Fibroblast of skin of scalp (primary cell): ENCODE results near the gene MEGF6.
A peak's percentile ranks its signal among the peaks of the same experiment; 100 is the strongest.

Source experiments
- DNase-seq: peaks from one replicate; pipeline ENCODE4 v3.0.0-alpha.2; 2013

Gene MEGF6

DNA sequence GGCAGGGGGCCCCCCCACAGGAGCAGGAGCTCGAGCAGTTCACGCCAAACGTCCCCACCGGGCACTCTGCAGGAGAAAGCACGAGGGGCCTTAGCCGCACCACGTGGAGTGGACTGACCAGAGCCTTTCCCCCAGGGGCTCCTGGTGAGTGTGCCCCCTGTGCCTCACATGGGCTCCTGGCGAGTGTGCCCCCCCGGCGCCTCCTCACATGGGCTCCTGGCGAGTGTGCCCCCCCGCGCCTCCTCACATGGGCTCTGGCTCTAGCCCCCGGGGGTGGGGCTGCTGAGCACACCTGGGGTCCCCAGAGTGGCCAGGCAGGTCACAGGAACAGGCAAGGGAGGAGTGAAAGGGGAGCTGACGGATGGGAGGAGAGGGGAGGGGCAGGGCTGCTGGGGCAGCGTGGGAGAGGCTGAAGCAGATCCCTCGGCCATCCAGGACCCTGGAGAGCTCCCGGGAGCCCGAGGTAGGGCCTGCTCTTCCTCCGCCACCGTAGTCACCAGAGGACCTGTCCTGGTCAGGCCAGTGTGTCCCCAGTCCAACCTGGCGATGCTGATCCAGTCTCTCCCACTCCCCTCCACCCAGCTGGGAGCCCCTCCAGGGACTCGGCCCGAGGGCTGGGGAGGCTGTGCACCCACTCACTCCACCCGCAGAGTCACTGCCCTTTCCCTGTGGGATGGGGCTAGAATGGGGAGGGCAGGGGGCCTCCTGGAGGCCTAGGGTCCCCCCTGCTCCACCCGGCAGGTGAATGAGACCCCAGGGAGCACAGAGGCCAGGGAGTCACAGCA, 109.3 kb downstream of the MEGF6 start:
- peak; percentile 37 for DNase-seq

DNA sequence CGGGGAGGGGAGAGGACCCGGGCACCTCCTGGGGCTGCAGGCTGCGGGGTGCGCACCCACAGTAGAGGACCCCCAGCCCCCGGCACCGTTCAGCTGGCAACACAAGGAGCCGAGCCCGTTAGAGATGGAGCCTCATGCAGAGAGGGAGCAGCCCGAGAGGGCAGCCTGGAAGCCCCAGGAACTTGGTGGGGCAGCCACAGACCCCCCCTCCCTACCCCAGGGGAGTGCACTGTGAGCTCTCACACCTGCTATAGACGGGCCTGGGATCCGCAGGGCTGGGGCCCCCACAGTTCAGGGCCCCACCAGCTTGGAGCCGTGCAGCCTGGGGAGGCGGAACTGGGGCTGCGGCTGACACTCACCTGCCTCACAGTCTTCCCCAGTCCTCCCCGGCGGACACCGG, 109.9 kb downstream of the MEGF6 start:
- DNase-seq, result no peak

DNA sequence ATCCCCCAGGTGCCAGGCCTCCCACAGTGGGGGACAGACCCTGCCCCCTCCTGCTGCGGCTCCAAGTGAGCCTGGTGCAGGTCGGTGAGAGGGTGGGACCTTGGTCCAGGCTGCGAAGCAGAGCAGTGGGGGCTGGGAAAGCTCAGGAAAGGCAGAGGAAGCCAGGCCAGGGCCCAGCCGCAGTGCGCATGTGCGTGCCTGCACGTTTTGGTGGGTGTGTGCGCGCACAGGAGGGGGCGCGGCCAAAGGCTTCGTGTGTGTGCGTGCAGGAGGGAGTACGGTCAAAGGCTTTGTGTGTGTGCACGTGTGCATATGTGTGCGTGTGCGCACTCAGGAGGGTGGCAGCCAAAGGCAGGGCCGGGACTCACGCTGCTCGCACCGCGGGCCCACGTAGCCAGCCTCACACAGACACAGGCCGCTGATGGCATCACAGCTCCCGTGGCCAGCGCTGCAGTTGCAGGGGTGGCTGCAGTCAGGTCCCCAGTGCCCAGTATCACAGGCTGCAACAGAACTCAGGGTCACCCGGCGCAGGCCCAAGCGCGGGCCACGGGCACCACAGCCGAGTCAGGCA, 111.0 kb downstream of the MEGF6 start:
- no peak for DNase-seq

DNA sequence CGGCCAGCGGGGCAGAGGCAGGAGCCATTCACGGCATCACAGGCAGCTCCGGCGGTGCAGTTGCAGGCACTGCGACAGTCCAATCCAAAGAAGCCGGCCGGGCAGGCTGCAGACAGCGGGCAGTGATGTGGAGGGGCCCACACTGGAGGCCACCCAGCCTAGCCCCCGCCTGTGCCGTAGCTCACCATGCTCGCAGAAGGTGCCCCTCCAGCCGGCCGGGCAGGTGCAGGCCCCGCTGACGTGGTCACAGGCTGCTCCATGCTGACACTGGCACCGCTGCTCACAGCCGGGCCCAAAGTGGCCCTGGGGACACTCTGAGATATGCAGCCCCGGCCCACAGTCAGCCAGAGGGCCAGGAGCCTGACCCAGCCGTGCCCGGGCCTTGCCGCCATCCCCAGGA, 111.7 kb downstream of the MEGF6 start:
- DNase-seq, result no peak

DNA sequence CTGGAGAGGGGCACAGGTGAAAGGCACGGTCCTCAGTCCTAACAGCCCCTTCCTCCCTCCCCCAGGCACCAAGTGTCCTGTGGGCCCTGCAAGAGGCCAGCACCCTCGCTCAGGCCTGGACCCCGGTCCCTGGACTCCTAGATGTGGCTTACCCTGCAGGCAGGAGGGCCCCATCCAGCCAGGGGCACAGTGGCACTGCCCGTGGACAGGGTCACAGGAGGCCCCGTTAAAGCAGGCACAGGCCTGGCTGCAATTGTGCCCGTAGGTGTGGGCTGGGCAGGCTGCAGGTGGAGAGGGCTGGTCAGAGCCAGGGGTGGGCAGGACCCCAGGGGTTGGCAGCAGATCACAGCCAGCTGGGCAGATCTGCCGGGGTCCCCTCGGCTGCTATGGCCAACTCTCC, 112.3 kb downstream of the MEGF6 start:
- DNase-seq, result no peak

DNA sequence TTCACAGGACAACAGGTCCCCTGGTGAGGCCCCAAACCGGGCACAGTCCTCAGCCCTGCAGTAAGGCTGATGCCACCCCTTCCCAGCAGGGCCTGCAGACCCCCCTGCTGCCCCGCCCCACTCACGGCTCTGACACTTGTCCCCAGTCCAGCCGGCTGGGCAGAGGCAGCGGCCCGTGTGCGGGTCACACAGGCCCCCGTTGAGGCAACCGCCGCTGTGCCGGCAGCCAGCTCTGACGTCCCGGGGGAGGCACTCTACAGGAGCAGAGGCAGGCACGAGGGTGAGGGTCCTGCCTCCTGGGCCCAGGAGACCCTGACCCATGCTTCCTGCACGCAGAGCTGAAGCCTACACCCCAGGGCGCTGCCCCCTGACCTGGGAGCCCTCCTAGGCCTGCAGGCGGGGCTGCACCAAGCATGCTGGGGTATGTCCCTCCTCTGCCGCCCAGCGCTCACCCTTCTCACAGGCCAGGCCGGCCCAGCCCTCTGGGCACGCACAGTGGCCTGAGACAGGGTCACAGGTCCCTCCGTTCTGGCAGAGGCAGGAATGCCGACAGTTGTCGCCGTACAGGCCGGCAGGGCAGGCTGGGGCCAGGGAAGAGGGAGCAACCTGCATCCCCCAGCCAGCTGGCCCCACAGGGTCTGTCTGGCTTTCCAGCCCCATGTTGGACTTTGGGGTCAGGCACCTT, 112.9 kb downstream of the MEGF6 start:
- no peak for DNase-seq

DNA sequence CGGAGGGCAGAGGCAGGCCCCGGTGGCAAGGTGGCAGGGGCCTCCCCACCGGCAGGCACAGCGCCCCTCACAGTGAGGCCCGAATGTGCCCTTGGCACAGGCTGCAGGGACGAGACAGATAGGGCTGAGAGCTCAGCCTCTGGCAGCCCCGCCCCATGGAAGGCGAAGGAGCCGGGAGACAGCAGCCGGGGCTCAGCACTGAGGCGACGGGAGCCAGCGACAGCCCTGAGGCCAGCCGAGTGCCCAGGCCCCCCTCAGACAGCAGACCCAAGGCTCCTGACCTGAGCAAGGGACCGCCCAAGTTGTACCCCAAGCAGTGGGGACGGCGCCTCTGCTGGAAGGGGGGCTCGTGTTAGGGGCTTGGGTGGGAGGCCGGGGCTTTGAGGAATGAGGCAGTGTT, 113.8 kb downstream of the MEGF6 start:
- DNase-seq, result no peak

DNA sequence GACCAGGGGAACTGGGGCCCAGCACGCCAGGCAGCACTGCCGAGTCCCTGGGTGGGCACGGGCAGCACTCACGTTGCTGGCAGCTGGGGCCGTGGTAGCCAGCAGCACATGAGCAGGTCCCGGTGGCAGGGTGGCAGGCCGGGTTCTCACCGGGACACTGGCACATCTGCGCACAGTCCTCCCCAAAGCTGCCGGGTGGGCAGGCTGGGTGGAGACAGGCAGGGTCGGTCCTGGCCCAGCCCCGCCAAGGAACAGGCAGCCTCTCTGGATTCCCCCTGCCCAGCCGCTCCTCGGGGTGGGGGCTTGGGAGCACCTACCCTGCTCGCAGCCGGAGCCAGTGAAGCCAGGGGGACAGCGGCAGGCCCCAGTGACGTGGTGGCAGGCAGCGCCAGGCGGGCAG, 114.4 kb downstream of the MEGF6 start:
- DNase-seq, result no peak

DNA sequence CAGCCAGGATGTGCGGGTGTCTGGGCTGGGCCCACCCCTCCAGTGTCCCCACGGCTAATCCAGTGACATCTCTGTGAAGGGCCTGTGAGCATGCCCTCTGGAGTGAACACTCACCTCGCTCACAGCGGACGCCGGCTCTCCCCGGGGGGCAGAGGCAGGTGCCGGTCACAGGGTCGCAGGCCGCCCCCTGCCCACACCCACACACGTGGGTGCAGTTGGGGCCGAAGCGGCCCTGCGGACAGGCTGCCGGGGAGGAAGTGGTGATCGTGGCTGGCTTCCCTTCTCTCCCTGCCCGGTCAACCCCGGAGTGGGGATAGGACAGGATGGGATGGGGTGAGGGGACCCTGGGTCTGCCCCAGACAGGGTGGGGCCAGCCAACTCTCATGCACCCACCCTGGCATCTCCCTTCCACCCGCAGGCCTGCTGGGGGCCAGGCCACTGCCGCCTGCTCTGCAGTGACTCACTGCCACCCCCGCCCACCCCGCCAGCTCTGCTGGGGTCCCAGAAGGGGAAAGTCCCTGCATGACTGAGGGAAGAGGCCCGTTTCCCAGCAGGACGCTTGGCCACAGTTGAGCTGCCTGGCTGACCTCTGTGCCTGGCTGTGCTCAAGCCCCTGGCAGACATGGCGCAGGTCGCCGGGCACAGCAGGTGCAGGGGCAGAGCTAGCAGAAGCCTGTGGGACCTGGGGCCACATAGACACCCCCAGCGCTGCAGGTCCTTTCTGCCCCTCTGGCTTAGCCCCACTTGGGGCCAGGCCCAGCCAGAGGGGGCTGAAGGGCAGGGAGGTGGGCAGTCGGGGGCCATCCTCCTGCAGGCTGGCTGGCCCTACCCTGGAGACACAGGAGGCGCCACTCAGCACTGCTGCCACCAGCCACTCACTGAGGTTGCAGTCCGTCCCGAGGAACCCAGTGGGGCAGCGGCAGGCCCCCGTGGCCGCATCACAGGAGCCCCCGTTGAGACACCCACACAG, 115.2 kb downstream of the MEGF6 start:
- peak; percentile 56 for DNase-seq

DNA sequence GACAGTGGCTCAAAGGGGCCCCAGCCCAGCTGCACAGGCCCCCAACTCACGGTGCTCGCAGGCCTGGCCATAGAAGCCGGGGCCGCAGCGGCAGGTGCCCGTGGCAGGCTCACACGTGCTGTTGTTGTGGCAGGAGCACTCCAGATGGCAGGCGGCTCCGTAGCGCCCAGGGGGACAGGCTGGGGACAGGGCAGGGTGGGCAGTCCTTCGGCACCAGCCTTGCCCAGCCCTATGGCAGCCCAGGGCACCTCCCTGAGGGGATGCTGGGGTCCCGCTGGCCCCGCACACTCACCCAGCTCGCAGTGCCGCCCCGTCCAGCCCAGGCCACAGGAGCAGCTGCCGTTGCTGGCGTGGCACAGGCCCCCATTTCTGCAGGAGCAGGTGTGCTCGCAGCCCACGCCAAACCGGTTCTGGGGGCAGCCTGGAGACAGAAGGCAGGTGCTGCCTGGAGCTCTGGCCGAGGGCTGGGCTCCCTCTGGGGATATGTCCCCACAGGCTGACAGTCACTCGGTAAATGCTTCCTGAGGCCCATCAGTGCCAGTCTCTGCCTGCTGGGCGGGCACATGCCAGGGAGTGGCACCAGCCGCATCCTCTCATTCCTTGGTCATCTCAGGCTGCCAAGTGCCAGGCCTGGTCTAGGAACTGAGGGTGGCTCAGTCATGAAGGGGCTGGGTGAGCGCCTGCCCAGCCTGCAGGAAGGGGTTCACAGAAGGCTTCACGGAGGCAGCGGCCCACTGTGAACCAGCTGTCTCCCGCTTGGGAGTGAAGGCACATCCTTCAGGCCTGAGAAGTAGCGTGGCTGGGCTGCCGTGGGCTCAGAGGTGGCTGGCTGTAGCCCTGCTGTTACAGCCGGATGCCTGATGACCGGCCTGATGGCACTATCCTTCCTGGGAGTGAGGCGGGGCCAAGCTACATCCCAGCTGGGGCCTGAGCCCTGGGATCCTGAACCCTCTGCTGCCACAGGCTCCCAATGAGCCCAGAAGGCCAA, 116.7 kb downstream of the MEGF6 start:
- no peak for DNase-seq

DNA sequence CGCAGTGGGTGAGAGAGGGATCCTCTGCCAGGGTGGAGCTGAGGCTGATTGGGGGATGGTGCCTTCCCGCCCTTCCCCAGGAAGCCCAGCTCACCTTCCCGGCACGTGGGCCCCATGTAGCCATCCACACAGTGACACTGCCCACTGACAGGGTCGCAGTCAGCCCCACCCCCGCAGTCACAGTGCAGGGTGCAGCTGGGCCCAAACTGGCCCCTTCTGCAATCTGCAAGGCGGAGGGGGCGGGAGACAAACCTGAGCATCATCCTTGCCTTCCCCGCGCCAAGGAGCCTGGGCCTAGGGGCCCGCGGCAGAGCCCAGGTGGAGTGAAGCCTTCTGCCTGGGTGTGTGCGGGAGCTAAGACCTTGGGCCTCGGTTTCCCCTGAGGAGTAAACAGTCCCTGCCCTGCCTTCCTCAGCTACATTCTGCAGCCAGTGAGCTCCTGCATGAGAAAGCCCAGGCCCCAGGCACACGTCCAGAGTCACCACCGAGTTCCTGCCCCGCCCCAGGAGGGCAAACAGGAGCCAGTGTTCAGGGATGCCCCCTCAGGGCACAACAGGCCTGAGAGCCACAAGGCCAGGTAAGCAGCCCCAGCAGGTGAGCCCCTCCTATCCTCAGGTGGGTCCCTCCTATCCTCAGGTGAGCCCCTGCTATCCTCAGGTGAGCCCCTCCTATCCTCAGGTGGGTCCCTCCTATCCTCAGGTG, 118.6 kb downstream of the MEGF6 start:
- no peak for DNase-seq

DNA sequence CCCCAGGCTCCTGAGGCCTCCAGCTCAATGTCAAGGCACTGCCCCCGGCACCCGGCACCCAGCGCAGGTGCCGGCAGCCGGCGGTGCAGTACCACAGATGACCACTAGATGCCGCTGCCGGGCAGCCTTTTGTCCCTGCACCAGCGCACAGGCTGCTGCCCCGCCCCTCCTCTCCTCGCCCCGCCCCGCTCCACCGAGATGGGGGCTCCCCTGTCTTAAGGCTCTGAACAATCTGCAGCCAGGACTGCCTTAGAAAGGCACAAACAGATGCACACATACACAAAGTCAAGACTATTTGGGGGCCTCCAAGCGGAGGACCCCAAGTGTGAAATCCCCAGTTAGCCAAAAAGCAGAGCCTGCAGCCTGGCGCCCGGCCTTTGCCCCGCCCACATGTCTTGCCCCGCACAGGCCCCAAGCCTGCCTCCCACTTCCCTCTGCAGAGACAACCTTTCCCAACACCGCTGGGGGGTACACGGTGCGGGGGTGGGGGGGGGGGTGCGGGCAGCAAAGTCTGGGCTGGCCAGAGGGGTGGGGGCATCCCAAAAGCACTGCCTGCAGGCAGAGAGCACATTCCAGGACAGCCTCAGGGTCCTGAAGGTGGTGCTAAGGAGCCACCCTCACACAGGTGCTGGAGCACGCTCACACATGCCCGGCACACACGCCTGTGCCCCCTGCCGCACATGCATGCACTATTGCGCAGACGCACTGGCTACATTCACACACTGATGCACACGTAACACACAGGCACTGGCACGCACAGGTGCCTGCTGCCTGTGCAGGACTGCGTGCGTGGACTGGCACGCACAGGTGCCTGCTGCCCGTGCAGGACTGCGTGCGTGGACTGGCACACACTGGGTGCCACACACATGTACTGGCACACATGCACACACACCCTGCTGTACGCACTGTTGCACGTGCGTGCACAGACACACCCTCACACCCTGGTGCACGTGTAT, 119.7 kb downstream of the MEGF6 start:
- peak; percentile 54 for DNase-seq

DNA sequence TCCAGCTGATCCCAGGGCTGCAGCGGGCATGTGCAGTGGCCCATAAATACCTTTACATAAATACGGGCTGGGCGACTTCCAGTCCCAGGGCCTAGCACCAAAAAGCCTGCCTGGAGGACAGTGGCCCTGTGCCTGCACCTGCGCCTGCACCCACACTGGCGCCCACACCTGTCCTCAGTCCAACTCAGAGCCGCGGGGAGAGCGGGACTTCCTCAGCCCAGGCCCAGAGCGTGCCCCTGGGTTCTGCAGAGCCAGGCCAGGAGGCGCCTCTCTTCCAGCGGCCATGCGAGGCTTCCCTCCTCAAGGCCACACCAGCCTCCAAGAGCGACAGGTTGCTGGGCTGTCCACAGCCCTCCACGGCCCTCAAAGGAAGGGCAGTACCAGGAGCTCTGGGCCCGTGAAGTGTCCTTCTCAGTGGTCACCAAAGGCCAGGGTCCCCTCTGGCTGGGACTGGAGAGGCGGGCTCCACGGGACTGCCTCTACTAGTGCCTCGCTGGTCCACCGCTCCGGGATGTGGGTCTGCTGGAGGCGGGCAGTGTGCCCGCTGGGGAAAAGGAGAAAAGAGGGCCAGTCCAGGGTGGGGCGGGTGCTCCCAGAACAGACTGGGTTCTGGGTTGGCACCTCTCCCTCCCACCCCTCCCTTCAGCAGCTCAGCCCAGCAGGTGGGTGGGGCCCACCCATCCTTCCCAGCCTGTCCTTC, 121.1 kb downstream of the MEGF6 start:
- DNase-seq, result no peak

DNA sequence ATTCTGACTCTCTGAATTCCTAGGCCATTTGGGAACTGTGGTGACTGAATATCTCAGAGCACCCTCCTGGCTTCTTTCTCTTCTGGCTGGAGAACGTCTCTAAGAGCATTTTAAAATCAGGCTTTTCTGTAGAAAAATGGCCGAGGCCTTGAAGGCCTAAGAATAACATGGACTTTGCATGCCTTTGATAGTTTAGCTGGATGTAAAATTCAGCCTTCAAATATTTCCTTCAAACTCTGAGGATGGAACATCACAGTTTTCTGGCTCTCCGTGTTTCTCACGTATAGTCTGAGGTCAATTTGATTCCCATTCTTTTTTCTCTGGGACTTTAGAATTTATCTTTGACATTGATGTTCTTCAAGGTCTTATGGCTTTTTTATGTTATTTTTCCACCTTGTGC, 122.9 kb downstream of the MEGF6 start:
- no peak for DNase-seq

DNA sequence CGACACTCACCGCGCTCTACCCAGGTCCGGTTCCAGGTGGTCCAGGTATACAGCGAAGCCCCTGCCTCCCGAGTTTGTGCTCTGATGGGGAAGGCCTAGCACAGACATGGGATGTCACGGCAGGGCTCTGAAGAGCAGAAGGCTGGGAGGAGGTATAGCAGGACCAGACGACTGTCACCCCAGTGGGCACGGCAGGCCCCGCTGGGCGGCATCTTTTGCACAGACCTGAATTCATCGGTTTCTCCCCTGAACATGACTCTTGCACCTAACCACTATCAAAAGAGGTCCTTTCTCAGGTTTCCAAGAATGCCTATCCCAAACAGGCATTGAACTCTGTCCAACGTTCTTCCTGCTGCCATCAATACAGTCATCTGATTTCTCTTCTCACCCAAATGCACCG, 126.3 kb downstream of the MEGF6 start:
- DNase-seq, result no peak

DNA sequence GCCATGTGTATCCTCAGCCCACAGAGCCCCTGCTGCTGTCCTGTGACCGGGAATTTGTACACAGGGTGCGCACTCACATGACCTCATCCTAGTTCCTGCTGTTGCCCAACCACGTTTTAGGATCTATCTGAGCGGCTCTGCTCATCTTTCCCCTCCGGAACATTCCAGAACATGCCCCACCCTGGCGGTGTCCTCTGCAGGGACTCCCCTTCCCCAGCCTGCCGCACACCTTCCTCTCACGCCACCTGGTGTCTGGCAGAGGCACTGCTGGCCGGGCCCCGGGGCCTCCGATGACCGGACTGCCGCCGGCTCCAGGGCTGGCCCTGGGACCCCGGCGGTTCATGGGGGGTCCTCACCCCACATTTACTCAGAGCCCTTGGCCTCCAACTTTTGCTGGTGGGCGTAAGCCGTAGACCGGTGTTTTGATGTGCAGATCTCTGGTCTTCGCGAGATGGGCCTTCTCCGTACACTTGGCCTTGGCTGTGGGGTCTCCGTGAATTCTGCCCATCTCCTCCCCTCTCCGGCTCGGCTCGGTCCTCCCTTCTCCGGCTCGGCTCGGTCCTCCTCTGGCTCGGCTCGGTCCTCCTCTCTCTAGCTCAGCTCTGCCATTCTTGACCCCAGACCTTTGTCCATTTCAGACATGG, 127.4 kb downstream of the MEGF6 start:
- peak; percentile 36 for DNase-seq

DNA sequence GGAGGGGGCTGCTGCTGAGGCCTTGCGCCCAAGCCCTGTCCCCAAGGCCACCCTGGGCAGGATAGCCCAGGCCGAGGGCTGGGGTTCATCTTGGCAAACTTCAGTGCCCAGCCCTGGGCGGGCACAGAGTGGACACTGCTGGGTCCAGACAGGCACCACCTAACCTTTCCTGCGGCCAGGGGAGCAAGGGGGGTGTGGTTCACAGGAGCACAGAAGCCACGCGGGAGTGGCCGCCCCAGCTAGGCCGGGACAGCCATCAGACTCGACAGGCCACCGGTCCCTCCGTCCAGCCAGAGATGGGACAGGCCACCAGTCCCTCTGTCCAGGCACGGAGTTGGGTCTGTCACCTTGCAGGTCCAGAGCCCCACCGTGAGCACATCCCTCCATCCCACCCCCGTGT, 127.9 kb downstream of the MEGF6 start:
- DNase-seq, result no peak

DNA sequence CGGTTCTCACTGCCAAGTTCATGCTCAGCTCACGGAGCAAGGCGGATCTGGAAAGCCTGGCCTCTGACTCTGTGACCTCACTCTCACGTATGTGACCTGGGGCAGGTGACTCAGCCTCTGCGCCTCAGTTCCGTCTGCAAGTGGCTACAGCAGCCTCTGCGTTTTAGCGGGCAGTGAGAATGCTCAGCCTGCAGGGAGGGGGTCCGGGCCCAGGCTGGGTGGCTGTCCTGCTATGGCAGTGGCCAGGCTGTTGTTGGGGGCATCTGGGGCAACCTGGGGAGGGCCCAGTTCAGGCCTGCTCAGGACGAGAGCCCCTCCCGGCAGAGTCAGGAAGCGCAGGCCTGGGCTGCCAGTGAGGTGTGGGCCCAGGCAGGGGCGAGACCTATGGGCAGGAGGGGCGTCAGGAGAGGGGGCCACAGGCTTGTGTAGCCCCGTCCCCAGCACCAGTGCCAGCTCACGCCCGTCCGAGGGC, 128.9 kb downstream of the MEGF6 start:
- DNase-seq, result no peak
